ENCODE results near the gene GTF2A2.
A peak's percentile ranks its signal among the peaks of the same experiment; 100 is the strongest.

The GTF2A2 gene

GRCh38 chr15:59609730-59610712 is 47.3 kb downstream of the GTF2A2 start:
- no peak overlapping the region for H3K4me3 ChIP-seq (replicated peaks in 1 of 2; ENCODE audit: low read depth in 2 of 2, low read length in 2 of 2)
- no peak for TF ChIP-seq CTCF (IDR thresholded peaks at IDR 0.05; ENCODE audit: low read depth, low read length)
- DNase-seq (ENCODE audit: low read depth in 2 of 2): peak; percentile 15 to 27

- TF ChIP-seq CTCF (IDR thresholded peaks at IDR 0.05; ENCODE audit: low read depth, low read length): no peak
- DNase-seq (ENCODE audit: low read depth in 2 of 2): no peak
- H3K4me3 ChIP-seq (replicated peaks in 1 of 2; ENCODE audit: low read depth in 2 of 2, low read length in 2 of 2): no peak overlapping the region
Measured at GRCh38 chr15:59605994-59606393, 51.3 kb downstream of the GTF2A2 start.

- no peak for DNase-seq (ENCODE audit: low read depth in 2 of 2)
- TF ChIP-seq CTCF (IDR thresholded peaks at IDR 0.05; ENCODE audit: low read depth, low read length): no peak
- no peak overlapping the region for H3K4me3 ChIP-seq (replicated peaks in 1 of 2; ENCODE audit: low read depth in 2 of 2, low read length in 2 of 2)
Measured at GRCh38 chr15:59598461-59598860, 58.9 kb downstream of the GTF2A2 start.

- no peak overlapping the region for H3K4me3 ChIP-seq (replicated peaks in 1 of 2; ENCODE audit: low read depth in 2 of 2, low read length in 2 of 2)
- no peak for DNase-seq (ENCODE audit: low read depth in 2 of 2)
- TF ChIP-seq CTCF (IDR thresholded peaks at IDR 0.05; ENCODE audit: low read depth, low read length): no peak
Measured at GRCh38 chr15:59596640-59597039, 60.7 kb downstream of the GTF2A2 start.

- no peak for DNase-seq (ENCODE audit: low read depth in 2 of 2)
- no peak overlapping the region for H3K4me3 ChIP-seq (replicated peaks in 1 of 2; ENCODE audit: low read depth in 2 of 2, low read length in 2 of 2)
- TF ChIP-seq CTCF (IDR thresholded peaks at IDR 0.05; ENCODE audit: low read depth, low read length): no peak
Measured at GRCh38 chr15:59595434-59595915, 61.8 kb downstream of the GTF2A2 start.

GRCh38 chr15:59594991-59595390 is 62.3 kb downstream of the GTF2A2 start:
- H3K4me3 ChIP-seq (replicated peaks in 1 of 2; ENCODE audit: low read depth in 2 of 2, low read length in 2 of 2): no peak overlapping the region
- TF ChIP-seq CTCF (IDR thresholded peaks at IDR 0.05; ENCODE audit: low read depth, low read length): no peak
- peak in 1 of 2 donors; percentile 3 for DNase-seq (ENCODE audit: low read depth in 2 of 2)
